H9 (cell line): ENCODE data around the gene LRRFIP1. TPM values are rescaled to one million over a fixed set of nuclear protein-coding genes. Genes with fewer than 3 reads are reported as not detected.

Experiments
- DNase-seq: peaks from one replicate; pipeline ENCODE4 v3.0.0-alpha.2; 2017
- H2AFZ ChIP-seq: one replicate; pipeline ENCODE4 v1.6.1; 2013; ENCODE audit warnings: mild to moderate bottlenecking, low read length, control low read depth, moderate library complexity
- H2AK5ac ChIP-seq: 2 replicates; pipeline ENCODE4 v1.6.1; 2013; ENCODE audit warnings: low read length, control low read depth, mixed read lengths; ENCODE audit not compliant: insufficient read length
- H2BK120ac ChIP-seq: one replicate; pipeline ENCODE4 v1.6.1; 2013; ENCODE audit warnings: low read depth, mild to moderate bottlenecking, low read length, control low read depth, inconsistent platforms; ENCODE audit not compliant: poor library complexity, severe bottlenecking
- H2BK12ac ChIP-seq: 2 replicates; pipeline ENCODE4 v1.6.1; 2013; ENCODE audit warnings: low read length, control low read depth, mixed read lengths, low read depth; ENCODE audit not compliant: insufficient read length
- H2BK15ac ChIP-seq: 2 replicates; pipeline ENCODE4 v1.6.1; 2013; ENCODE audit warnings: low read depth, low read length, control low read depth
- H2BK20ac ChIP-seq: one replicate; pipeline ENCODE4 v1.6.1; 2013; ENCODE audit warnings: low read depth, mild to moderate bottlenecking, low read length, control low read depth, inconsistent platforms; ENCODE audit not compliant: poor library complexity, severe bottlenecking
- H2BK5ac ChIP-seq: 2 replicates; pipeline ENCODE4 v1.6.1; 2013; ENCODE audit warnings: low read length, control low read depth, mixed read lengths; ENCODE audit not compliant: insufficient read length
- H3K14ac ChIP-seq: 2 replicates; pipeline ENCODE4 v1.6.1; 2013; ENCODE audit warnings: low read length, control low read depth; ENCODE audit not compliant: insufficient read depth
- H3K18ac ChIP-seq: 2 replicates; pipeline ENCODE4 v1.6.1; 2013; ENCODE audit warnings: low read depth, mild to moderate bottlenecking, mixed read lengths, low read length, control low read depth; ENCODE audit not compliant: insufficient read length
- H3K23ac ChIP-seq: 2 replicates; pipeline ENCODE4 v1.6.1; 2013; ENCODE audit warnings: low read length, control low read depth, mixed read lengths, low read depth; ENCODE audit not compliant: insufficient read length
- H3K23me2 ChIP-seq: 2 replicates; pipeline ENCODE4 v1.6.1; 2013; ENCODE audit warnings: low read depth, mild to moderate bottlenecking, mixed read lengths, low read length, control low read depth; ENCODE audit not compliant: insufficient read length, poor library complexity, severe bottlenecking
- H3K27ac ChIP-seq: 2 replicates; pipeline ENCODE4 v1.5.1; 2013; ENCODE audit warnings: low read length, control low read depth, mixed read lengths, low read depth; ENCODE audit not compliant: insufficient read length
- H3K27me3 ChIP-seq: 2 replicates; pipeline ENCODE4 v1.6.1; 2013; ENCODE audit warnings: low read length, control low read depth, inconsistent platforms; ENCODE audit not compliant: insufficient read depth
- H3K4ac ChIP-seq: 2 replicates; pipeline ENCODE4 v1.6.1; 2013; ENCODE audit warnings: low read depth, mild to moderate bottlenecking, control low read depth, inconsistent platforms, low read length, moderate library complexity
- H3K4me1 ChIP-seq: 2 replicates; pipeline ENCODE4 v1.6.1; 2013; ENCODE audit warnings: low read length, control low read depth, inconsistent platforms; ENCODE audit not compliant: insufficient read depth
- H3K4me2 ChIP-seq: 2 replicates; pipeline ENCODE4 v1.6.1; 2013; ENCODE audit warnings: low read length, control low read depth, mixed read lengths; ENCODE audit not compliant: insufficient read length, insufficient read depth
- H3K56ac ChIP-seq: 2 replicates; pipeline ENCODE4 v1.6.1; 2013; ENCODE audit warnings: low read depth, mild to moderate bottlenecking, mixed read lengths, low read length, control low read depth; ENCODE audit not compliant: insufficient read length
- H3K79me1 ChIP-seq: 2 replicates; pipeline ENCODE4 v1.6.1; 2013; ENCODE audit warnings: low read depth, mild to moderate bottlenecking, moderate library complexity, low read length, control low read depth, inconsistent platforms; ENCODE audit not compliant: insufficient read depth, poor library complexity, severe bottlenecking
- H3K79me2 ChIP-seq: 2 replicates; pipeline ENCODE4 v1.6.1; 2013; ENCODE audit warnings: low read length, control low read depth, inconsistent platforms; ENCODE audit not compliant: insufficient read depth
- H3K9ac ChIP-seq: 2 replicates; pipeline ENCODE4 v1.6.1; 2013; ENCODE audit warnings: low read length, control low read depth, mixed read lengths; ENCODE audit not compliant: insufficient read length; ENCODE audit errors: extremely low read depth
- H3K9me3 ChIP-seq: one replicate; pipeline ENCODE4 v1.6.1; 2013; ENCODE audit warnings: low read depth, low read length, inconsistent platforms; ENCODE audit not compliant: control insufficient read depth
- H3T11ph ChIP-seq: one replicate; pipeline ENCODE4 v1.6.1; 2013; ENCODE audit warnings: mild to moderate bottlenecking, low read length, control low read depth, inconsistent platforms
- H4K20me1 ChIP-seq: one replicate; pipeline ENCODE4 v1.6.1; 2013; ENCODE audit not compliant: control insufficient read depth, insufficient read length, insufficient read depth
- H4K5ac ChIP-seq: 2 replicates; pipeline ENCODE4 v1.6.1; 2013; ENCODE audit warnings: low read depth, mild to moderate bottlenecking, mixed read lengths, low read length, control low read depth; ENCODE audit not compliant: insufficient read length
- H4K8ac ChIP-seq: replicated peaks from 2 replicates; pipeline ENCODE4 v1.6.1; 2013; ENCODE audit warnings: low read length, control low read depth, mixed read lengths, low read depth; ENCODE audit not compliant: insufficient read length
- H4K91ac ChIP-seq: 2 replicates; pipeline ENCODE4 v1.6.1; 2013; ENCODE audit warnings: low read depth, mild to moderate bottlenecking, moderate library complexity, mixed read lengths, low read length, control low read depth; ENCODE audit not compliant: insufficient read length
- H3K27ac Mint-ChIP-seq, 3 experiments: 2 replicates in 2 of 3; 3 replicates in 1 of 3; pipeline ENCODE4 v1.8.0; 2020 to 2021; ENCODE audit warnings: mixed read lengths in 3 of 3, mild to moderate bottlenecking in 1 of 3, moderate library complexity in 1 of 3
- H3K27me3 Mint-ChIP-seq: 2 replicates; pipeline ENCODE4 v1.8.0; 2021; ENCODE audit warnings: low read depth, mild to moderate bottlenecking, moderate library complexity, mixed read lengths
- H3K36me3 Mint-ChIP-seq, 3 experiments: 2 replicates in 2 of 3; 3 replicates in 1 of 3; pipeline ENCODE4 v1.8.0; 2020 to 2021; ENCODE audit warnings: low read depth in 3 of 3, mixed read lengths in 3 of 3; ENCODE audit not compliant: insufficient read depth in 1 of 3
- H3K4me1 Mint-ChIP-seq, 2 experiments: 2 replicates each; pipeline ENCODE4 v1.8.0; 2020; ENCODE audit warnings: mixed read lengths in 2 of 2
- H3K4me3 Mint-ChIP-seq, 2 experiments: 2 replicates in 1 of 2; 3 replicates in 1 of 2; pipeline ENCODE4 v1.8.0; 2020 to 2021; ENCODE audit warnings: mild to moderate bottlenecking in 2 of 2, mixed read lengths in 2 of 2, moderate library complexity in 1 of 2
- H3K9me3 Mint-ChIP-seq, 2 experiments: 2 replicates in 1 of 2; 3 replicates in 1 of 2; pipeline ENCODE4 v1.8.0; 2020; ENCODE audit warnings: mild to moderate bottlenecking in 2 of 2, mixed read lengths in 2 of 2, moderate library complexity in 1 of 2
- CTCF ChIP-seq: fragments of 200-600 bp; sonication (generic); conservative IDR thresholded peaks from 3 replicates; pipeline ENCODE4 v1.8.0; 2021; ENCODE audit warnings: antibody characterized with exemption, mild to moderate bottlenecking
- WGBS: extraction: QIAGEN DNeasy Blood & Tissue Kit; methylation state at CpG from one replicate; pipeline ENCODE4 v1.1.7; 2013; ENCODE audit warnings: missing lambda C conversion rate, low lambda C conversion rate, mixed read lengths; ENCODE audit not compliant: insufficient read length; ENCODE audit errors: extremely low coverage; 5-methylcytosine and 5-hydroxymethylcytosine counted together
- total RNA-seq: library from RNA; stranded (reverse); gene quantifications from 2 replicates; pipeline ENCODE4 v1.2.1, GENCODE V29; 2021

Gene LRRFIP1
- total RNA-seq, 1 experiment from 2014 or later = 38.5 TPM

GRCh38 chr2:237723602-237724001 is 96.2 kb downstream of the LRRFIP1 start:
- Histone ChIP-seq H2BK20ac (no peak overlapping the region), H2AFZ (no peak overlapping the region), H3K18ac (no peak overlapping the region), H3K79me2 (0 out of 2 replicates have a peak, but pooled peaks cover 2% of the 10 kb centered on the region), H4K5ac (no peak overlapping the region), H3K4ac (no peak overlapping the region), H3K56ac (no peak overlapping the region), H2BK12ac (no peak overlapping the region), H3K79me1 (no peaks in the 10 kb centered on the region), H2BK120ac (no peak overlapping the region), H2BK5ac (no peak overlapping the region), H4K8ac (no peak overlapping the region), H4K91ac (no peak overlapping the region), H3K27ac (no peak overlapping the region), H3K23ac (no peak overlapping the region), H3K14ac (no peak overlapping the region), H3K4me2 (no peak overlapping the region), H3K9me3 (no peaks in the 10 kb centered on the region), H3T11ph (no peak overlapping the region), H3K4me1 (no peaks in the 10 kb centered on the region; the same call in 1 of the 2 replicates), H3K27me3 (no peaks in the 10 kb centered on the region), H3K23me2 (no peaks in the 10 kb centered on the region), H3K9ac (no peak overlapping the region), H4K20me1 (no peaks in the 10 kb centered on the region), H2BK15ac (no peak overlapping the region), H2AK5ac (no peak overlapping the region)
- peak overlapping the region in 1 of 3 experiments; percentile 81; a peak in 2 of 7 replicates for H3K27ac Mint-ChIP-seq
- peaks cover 17 to 18% of the 10 kb centered on the region in 2 experiments for H3K4me1 Mint-ChIP-seq
- peaks cover 0 to 2% (median 0%) of the 10 kb centered on the region in 3 experiments; a peak in 2 of 7 replicates for H3K36me3 Mint-ChIP-seq
- DNase-seq = peak; percentile 70
- no peaks in the 10 kb centered on the region for H3K27me3 Mint-ChIP-seq
- no peaks in the 10 kb centered on the region for H3K9me3 Mint-ChIP-seq
- no CpG with 5 or more reads among the region's 3 CpGs for WGBS
- no peak for TF ChIP-seq CTCF
- no peak overlapping the region for H3K4me3 Mint-ChIP-seq
